ENCODE results near the gene DTX1.

GRCh38 chr12:113071135-113072112, 14.9 kb downstream of the DTX1 start:
- TF ChIP-seq POLR2A (IDR thresholded peaks at IDR 0.05) (no peak), CTCF (IDR thresholded peaks at IDR 0.05) (no peak)

All from uterus (tissue), 2 donors.